ENCODE results near the gene HAND1.

HAND1 gene

DNA sequence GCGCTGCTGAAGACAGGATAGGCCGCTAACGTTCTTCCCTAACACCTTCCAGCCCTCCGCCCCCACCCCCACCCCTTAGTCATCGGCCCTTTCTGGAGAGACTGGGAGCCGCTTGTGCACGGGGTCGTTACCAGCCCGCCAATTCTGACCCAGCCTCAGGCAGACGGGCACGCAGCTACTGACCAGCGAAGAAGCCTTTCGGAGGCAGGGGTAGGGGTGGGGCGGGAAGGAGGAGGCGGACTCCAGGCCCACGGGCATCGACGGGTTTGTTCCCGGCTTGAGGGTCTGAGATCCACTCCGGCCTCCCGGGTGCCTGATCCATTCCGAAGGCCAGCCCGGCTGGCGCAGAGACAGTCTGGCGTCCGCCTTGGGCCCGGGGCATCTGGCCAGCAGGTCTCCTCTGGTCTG lies 729 bp upstream of the HAND1 start:
- no peak for DNase-seq

- DNase-seq: no peak
Measured at GRCh38 chr5:154477382-154478223, 424 bp downstream of the HAND1 start.

DNA sequence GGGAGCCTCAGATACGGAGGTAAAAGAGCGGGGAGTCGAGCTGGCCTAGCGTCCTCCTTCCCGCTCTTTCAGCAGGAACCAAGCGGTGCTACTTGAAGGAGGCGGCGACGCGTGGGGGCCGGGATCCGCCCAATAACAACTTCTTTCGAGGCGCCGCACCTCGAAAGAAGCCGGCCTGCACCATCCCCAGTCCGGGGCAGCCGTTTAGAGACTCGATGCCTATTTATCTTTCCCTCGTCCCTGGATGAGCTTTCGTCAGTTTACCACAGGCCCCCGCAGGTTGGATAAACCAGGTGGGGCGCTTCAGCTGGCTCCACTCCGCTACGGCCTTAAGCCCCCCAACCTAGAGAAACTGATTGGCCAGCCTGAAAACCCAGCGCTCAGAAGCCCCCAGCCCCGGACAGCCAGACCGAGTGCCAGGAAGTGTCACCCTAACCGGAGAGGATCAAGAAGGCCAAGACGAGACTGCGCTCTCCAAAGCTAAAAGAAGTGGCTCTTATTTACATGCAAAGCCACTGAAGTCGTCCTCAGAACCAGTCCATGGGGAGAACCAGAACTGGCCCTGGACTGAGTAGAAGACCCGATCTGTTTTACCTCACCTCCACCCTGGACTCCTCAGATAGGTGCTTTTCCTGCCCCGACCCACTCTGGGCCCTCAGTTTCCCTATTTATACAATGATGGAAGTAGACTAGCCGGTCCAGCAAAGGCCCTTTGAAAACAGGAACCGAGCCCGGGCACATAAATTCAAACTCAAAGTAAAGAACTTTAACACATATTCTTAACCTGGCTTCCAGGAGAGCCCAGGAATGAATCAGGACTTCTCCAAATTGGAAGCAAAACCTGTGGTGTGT lies 1.4 kb downstream of the HAND1 start:
- no peak for DNase-seq

DNA sequence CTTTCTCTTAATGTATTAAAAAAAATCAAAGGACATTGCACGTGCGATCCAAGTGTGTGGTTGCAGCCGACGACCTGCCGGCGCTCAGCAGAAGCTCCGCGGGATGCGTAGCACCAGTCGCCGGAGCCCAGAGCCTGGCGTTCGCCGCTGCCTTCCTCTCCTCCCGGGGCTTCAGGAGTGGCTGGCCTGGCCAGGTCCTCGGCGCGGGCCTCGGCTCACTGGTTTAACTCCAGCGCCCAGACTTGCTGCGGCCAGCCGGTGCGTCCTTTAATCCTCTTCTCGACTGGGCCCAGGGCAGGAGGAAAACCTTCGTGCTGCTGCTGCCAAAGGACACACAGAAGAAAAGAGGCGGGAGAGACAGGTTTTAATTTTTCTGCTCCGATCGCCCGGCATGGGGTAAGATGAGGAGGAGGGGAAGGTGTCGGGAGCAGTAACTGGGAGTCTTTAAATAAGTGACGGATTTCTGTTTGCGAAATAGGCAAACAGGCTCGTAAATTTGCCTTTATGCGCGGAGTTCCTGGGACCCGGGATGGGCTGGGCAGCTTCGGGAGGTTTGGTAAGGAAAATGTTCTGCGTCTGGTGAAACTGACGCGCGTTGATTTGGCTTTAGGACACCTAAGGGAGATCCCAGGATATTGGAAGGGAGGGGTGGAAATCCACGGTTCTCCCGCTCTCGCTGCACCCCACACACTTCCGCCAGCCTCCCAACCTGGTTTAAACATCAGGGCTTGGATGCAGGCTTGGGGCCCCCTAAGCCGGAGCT lies 2.3 kb downstream of the HAND1 start:
- DNase-seq: no peak

GRCh38 chr5:154474396-154475334 lies 3.4 kb downstream of the HAND1 start:
- no peak for DNase-seq

DNA sequence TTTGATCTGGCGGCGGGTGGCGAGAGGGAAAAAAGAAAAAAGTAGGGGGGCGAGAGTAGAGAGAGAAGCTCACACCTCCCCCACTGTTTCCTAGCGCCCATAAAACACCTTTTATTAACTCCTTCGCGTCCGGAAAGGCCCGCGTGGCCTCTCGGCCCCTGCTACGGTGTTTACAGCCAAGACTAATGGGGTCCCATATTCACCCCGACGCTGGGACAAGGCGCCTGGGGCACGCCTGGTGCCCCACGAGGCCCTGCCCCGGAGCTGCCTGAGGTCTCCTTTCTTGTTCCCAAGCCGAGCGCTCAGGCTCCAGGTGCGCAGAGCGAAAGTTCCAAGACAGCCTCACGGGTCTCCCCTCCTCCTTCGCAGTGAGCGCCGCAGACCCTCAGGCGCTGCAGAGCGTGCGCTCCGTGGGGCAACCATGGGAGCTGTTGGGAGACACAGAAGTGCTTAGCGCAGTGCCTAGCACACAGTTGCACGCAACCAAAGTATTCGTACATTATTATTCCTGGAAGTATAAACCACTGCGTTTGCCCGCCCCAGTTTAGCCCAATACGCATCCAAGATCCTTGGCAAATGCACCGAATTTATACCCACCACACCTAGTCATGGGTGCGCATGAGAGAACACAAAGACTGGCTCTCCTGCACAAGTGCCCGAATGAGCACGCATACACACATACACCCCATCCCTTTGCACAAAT lies 4.3 kb downstream of the HAND1 start:
- no peak for DNase-seq

DNA sequence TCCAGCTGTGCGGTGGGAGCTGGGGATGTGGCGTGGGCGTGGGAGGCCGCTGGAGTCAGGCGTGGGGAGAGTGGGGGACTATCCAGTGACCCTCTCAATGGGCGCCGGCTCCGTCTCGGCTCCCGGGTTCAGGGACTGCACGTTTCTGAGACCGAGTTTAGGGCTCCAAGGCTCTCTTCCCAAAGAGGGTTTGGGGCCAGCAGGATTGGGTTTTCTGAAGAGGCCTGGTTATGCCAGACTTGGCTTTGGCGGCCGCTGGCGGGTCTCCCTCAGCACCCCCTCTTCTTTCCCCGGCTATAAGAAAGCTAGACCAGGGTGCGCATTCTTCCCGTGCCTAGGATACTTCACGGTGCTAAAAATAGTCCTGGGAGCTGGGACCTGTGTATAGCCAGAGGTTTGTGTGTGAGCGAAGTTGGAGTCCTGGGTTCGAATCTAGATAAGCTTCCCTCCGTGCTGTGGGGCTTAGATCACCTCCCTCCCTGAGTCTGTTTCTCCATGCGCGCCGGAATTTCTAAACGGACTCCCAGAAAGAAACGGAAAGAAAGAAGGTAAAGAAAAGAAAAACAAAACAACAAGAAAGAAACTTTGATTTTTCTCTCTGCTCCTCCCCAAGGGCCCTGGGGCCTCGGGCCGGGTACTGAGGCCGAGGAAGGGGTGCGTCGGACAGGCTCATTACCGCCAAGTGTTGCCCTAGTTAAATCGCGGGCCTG lies 5.0 kb downstream of the HAND1 start:
- DNase-seq: no peak

GRCh38 chr5:154470947-154471870 lies 6.8 kb downstream of the HAND1 start:
- no peak for DNase-seq

DNA sequence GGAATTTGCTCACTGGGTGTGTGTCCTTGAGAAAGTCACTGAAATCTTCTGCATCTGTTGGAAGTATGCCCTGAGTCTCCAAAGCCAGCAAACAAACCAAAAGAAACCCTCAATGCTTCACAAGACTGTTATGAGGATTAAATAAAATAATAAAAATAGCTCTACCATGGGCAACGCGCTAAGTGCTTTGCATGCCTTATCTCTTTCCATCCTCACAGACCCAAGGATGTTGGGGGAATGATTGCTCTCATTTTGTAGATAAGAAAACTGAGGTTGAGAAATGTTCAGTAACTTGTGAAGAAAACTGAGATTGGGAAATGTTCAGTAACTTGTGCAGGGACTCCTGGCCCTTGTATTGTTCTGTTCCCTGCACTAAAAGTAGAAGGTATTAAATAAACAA lies 7.9 kb downstream of the HAND1 start:
- DNase-seq: no peak

DNA sequence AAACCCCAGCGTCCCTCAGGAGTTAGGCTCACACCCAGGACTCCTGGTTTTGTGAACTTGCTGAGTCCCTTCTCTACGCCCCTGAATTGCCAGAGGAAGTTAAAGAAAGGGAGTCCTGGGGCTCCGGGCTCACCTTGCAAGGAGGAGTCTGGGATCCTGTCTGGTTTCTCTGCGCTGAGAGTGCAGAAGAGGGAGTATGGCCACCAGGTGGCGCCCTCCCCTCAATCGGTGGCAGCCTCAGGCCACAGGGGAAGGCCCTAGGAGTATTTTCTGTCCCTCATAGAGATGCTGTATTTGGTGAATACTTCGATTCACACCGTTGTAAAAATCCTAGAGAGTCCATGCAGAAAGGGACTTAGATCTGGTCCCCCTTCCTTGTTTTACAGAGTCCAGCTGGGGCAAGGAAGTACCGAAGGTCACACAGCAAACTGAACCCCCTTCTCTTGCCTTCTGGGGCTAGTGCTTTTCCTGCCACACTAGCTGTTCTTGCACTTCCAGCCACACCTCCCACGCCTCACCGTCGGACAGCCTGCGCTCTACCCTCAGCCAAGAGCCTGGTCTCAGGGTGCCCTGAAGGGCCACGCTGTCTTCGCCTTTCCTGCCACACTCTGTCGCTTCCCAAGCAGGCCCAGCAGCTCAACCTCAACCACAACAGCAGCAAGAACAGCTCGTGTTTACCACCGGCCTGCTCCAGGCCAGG lies 10.2 kb downstream of the HAND1 start:
- DNase-seq: peak; percentile 68

DNA sequence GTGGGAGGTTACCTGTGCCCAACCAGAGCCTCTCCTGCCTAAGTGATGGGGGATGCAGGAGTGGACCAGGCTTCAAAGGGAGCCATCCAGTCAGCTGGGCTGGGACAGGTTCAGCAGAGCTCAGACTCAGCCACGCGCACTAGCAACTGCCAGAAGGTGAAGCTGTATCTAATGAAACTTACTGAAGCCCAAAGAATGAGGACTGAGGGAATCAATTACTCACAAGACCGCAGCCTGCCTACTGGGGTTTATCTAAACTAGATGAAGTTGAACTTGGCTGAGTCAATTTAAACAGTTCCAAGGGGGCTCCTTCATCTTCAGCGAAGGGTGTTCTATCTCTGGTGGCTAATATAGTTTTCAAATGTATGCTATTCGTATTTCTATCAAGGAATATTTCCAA lies 11.4 kb downstream of the HAND1 start:
- DNase-seq: no peak

DNA sequence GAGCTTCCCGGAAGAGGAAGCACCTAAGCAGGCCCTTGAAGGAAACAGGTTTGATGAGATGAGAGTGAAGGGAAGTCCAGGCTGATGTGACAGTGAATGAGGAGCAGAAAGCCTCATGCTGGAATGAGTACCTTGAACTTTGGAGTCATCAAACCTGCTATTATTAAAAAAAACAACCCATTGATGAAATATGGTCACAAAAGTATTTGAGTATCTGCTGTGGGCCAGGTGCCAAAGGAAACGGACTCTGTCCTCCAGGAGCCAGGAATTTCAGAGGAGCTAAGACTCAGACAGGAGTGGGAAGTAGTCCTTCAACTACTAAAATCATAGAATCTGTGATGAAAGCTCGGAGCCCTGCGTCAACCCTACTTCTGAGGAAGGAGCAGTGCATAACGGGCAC lies 11.9 kb downstream of the HAND1 start:
- no peak for DNase-seq

DNA sequence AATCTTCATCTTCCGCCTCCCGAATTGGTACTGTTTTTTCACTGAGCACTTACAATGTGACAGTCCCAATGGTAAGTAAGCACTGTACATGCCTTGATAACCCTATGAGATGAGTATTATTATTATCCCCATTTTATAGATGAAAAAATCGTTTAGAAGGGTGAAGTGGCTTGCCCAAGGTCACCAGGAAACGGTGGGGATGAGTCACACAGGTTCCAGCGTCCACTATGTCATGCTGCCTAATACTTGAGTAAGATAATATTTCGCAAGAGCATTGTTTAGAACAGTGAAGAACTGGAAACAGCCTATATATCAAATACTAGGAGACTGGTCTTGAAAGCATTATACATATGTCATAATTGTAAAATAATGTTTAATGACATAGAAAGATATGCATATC lies 12.9 kb downstream of the HAND1 start:
- DNase-seq: no peak

GRCh38 chr5:154464438-154464837 lies 13.6 kb downstream of the HAND1 start:
- no peak for DNase-seq

DNA sequence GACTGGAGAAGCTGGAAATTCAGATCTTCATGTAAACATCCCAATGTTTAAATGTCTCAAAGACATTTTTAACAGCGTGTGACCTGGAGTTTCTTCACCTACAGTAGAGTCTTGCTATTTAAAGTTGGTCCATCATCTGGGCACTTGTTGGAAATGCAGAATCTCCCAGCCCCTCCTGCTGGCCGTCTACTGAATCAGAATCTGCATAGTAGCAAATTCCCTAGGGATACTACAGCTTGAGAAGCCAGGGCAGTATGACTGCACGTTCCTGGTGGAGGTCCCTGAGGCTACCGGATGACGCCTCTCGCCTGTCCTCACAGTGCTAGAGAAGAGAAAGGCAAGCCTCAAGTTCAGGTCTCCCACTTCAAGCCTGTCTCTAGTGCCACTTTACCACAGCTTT lies 16.5 kb downstream of the HAND1 start:
- DNase-seq: no peak

- no peak for DNase-seq
Measured at GRCh38 chr5:154460172-154460571, 17.9 kb downstream of the HAND1 start.

GRCh38 chr5:154459015-154459414 lies 19.0 kb downstream of the HAND1 start:
- DNase-seq: no peak

GRCh38 chr5:154456540-154456939 lies 21.5 kb downstream of the HAND1 start:
- no peak for DNase-seq

GRCh38 chr5:154455585-154455984 lies 22.4 kb downstream of the HAND1 start:
- DNase-seq: no peak
